Chondrocyte (in vitro differentiated cells): ENCODE data around the gene CRLF1. TPM values are rescaled to one million over a fixed set of nuclear protein-coding genes. Genes with fewer than 3 reads are reported as not detected.

Source experiments
- DNase-seq: peaks from one replicate; pipeline ENCODE4 v3.0.0; 2021; ENCODE audit warnings: mixed read lengths, low spot score
- H3K27ac Mint-ChIP-seq: one replicate; pipeline ENCODE4 v1.8.0; 2021; ENCODE audit warnings: mild to moderate bottlenecking, moderate library complexity, mixed read lengths; ENCODE audit not compliant: unreplicated experiment
- H3K27me3 Mint-ChIP-seq: 2 replicates; pipeline ENCODE4 v1.8.0; 2021; ENCODE audit warnings: low read depth, mixed read lengths
- H3K36me3 Mint-ChIP-seq: 2 replicates; pipeline ENCODE4 v1.8.0; 2021; ENCODE audit warnings: low read depth, mixed read lengths
- H3K4me1 Mint-ChIP-seq: 2 replicates; pipeline ENCODE4 v1.8.0; 2021; ENCODE audit warnings: low read depth, mild to moderate bottlenecking, mixed read lengths
- H3K4me3 Mint-ChIP-seq: one replicate; pipeline ENCODE4 v1.8.0; 2021; ENCODE audit warnings: mild to moderate bottlenecking, moderate library complexity, mixed read lengths; ENCODE audit not compliant: unreplicated experiment
- H3K9me3 Mint-ChIP-seq: 2 replicates; pipeline ENCODE4 v1.8.0; 2021; ENCODE audit warnings: low read depth, mixed read lengths
- CTCF ChIP-seq: fragments of 200-600 bp; sonication (generic); IDR thresholded peaks from 2 replicates; pipeline ENCODE4 v1.5.0; 2021; ENCODE audit warnings: antibody characterized with exemption, mild to moderate bottlenecking, moderate library complexity
- total RNA-seq: library from RNA; stranded (reverse); gene quantifications from 3 replicates; pipeline ENCODE4 v1.2.1, GENCODE V29; 2021

The CRLF1 gene
- total RNA-seq, 1 donor from 2014 or later, result 13.2 TPM

- no peak overlapping the region for H3K27ac Mint-ChIP-seq
- no peak overlapping the region for H3K4me3 Mint-ChIP-seq
- TF ChIP-seq CTCF, result no peak
- no peak for DNase-seq
- no peaks in the 10 kb centered on the region for H3K27me3 Mint-ChIP-seq
- H3K36me3 Mint-ChIP-seq, result no peaks in the 10 kb centered on the region
- H3K4me1 Mint-ChIP-seq, result peaks cover 6% of the 10 kb centered on the region
- H3K9me3 Mint-ChIP-seq, result no peaks in the 10 kb centered on the region
Measured at GRCh38 chr19:18626906-18627305, 20.3 kb upstream of the CRLF1 start.

GRCh38 chr19:18620902-18621301 lies 14.3 kb upstream of the CRLF1 start:
- no peak overlapping the region for H3K27ac Mint-ChIP-seq
- TF ChIP-seq CTCF, result no peak
- H3K4me1 Mint-ChIP-seq, result no peaks in the 10 kb centered on the region
- H3K27me3 Mint-ChIP-seq, result no peaks in the 10 kb centered on the region
- no peak for DNase-seq
- no peak overlapping the region for H3K4me3 Mint-ChIP-seq
- H3K9me3 Mint-ChIP-seq, result no peaks in the 10 kb centered on the region
- H3K36me3 Mint-ChIP-seq, result no peaks in the 10 kb centered on the region

- no peak for TF ChIP-seq CTCF
- no peak overlapping the region for H3K27ac Mint-ChIP-seq
- no peak for DNase-seq
Measured at GRCh38 chr19:18620311-18620710, 13.7 kb upstream of the CRLF1 start.

GRCh38 chr19:18618236-18618635 lies 11.6 kb upstream of the CRLF1 start:
- H3K4me3 Mint-ChIP-seq, result no peak overlapping the region
- TF ChIP-seq CTCF, result no peak
- peaks cover 3% of the 10 kb centered on the region for H3K4me1 Mint-ChIP-seq
- no peak for DNase-seq
- no peaks in the 10 kb centered on the region for H3K36me3 Mint-ChIP-seq
- peaks cover 12% of the 10 kb centered on the region for H3K27me3 Mint-ChIP-seq
- H3K27ac Mint-ChIP-seq, result no peak overlapping the region
- no peaks in the 10 kb centered on the region for H3K9me3 Mint-ChIP-seq

More at GRCh38 chr19:18620311-18620710, 13.7 kb upstream of the CRLF1 start:
- Mint-ChIP-seq H3K4me3 (no peak overlapping the region), H3K36me3 (no peaks in the 10 kb centered on the region), H3K9me3 (no peaks in the 10 kb centered on the region), H3K27me3 (no peaks in the 10 kb centered on the region), H3K4me1 (no peaks in the 10 kb centered on the region)

GRCh38 chr19:18617562-18617961 lies 11.0 kb upstream of the CRLF1 start:
- peaks cover 5% of the 10 kb centered on the region for H3K4me1 Mint-ChIP-seq
- no peaks in the 10 kb centered on the region for H3K9me3 Mint-ChIP-seq
- no peaks in the 10 kb centered on the region for H3K36me3 Mint-ChIP-seq
- H3K27ac Mint-ChIP-seq, result no peak overlapping the region
- H3K4me3 Mint-ChIP-seq, result no peak overlapping the region
- TF ChIP-seq CTCF, result no peak
- DNase-seq, result no peak
- peaks cover 13% of the 10 kb centered on the region for H3K27me3 Mint-ChIP-seq
